ENCODE results near the gene ADD3. TPM values are rescaled to one million over a fixed set of nuclear protein-coding genes. Genes with fewer than 3 reads are reported as not detected.

ADD3 gene
- polyA plus RNA-seq, 1 donor (not counting 4 experiments of a cell fraction or from before 2014, with no cell fraction given) = 61.7 TPM

DNA sequence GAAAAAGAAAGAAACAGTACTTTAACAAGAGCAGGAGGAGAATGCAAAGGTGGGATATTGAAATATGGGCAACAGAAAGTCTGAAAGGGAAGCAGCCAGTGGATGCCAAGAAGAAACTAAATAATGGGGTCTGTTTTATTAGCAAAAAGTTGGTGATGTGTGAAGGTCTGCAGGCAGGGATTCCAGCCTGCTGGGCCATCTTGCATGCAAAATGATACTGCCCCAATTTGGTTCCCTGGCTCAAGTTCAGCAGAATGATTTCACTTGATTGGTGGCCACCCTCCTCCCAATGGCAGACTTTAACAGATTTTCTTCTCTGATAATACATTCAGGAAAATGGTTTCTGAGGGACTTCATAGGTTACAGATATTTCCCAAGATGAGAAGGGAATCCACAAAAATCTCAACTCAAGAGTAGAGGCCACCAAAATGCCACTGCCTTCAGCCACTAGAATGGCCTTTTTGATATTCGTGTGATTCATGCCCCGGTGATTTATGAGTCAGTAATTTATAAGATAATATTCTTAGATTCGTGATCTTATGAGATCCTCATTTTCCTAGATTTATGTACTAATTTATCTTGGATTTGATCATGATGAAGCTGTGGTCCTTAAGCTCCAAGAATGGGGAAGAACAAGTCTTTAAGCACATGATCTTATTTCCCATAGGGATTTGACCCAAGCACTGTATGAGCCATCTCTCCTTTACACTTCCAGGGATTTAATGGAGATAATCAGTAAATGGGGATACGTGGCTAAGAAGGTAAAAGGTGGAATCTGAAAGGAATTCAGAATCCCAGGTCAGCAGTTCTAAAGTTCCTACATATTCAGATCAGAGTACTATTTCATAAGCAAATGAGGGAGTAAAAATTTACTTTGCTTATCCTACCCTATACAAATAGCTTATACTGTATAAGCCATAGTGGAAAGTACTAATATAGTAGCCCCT lies 32.3 kb upstream of the ADD3 start:
- no peak overlapping the region for H3K27ac ChIP-seq (ENCODE audit: control insufficient read depth, insufficient read depth, low read length)
- no peaks in the 10 kb centered on the region for H3K36me3 ChIP-seq (ENCODE audit: control insufficient read depth in 2 of 2, extremely low read depth in 1 of 2, insufficient read depth in 2 of 2, low read length in 2 of 2)
- no peaks in the 10 kb centered on the region for H4K20me1 ChIP-seq (ENCODE audit: control insufficient read depth, extremely low read depth, insufficient read depth, low read length)
- DNase-seq (ENCODE audit: low read depth, low spot score) = no peak
- no peaks in the 10 kb centered on the region for H3K9me1 ChIP-seq (ENCODE audit: control insufficient read depth, extremely low read depth, insufficient read depth, low read length)
- no peak overlapping the region for H3K4me2 ChIP-seq (ENCODE audit: control insufficient read depth, extremely low read depth, insufficient read depth, low read depth, low read length)
- H3K9ac ChIP-seq (ENCODE audit: control insufficient read depth, extremely low read depth, insufficient read depth, low read length) = no peak overlapping the region
- no peaks in the 10 kb centered on the region for H3K9me3 ChIP-seq (ENCODE audit: control insufficient read depth, low read depth, low read length)
- H2AFZ ChIP-seq (ENCODE audit: control insufficient read depth, low read length) = no peak overlapping the region
- no peaks in the 10 kb centered on the region for H3K79me2 ChIP-seq (ENCODE audit: control insufficient read depth, insufficient read depth, low read length)
- TF ChIP-seq, protein P1, sequence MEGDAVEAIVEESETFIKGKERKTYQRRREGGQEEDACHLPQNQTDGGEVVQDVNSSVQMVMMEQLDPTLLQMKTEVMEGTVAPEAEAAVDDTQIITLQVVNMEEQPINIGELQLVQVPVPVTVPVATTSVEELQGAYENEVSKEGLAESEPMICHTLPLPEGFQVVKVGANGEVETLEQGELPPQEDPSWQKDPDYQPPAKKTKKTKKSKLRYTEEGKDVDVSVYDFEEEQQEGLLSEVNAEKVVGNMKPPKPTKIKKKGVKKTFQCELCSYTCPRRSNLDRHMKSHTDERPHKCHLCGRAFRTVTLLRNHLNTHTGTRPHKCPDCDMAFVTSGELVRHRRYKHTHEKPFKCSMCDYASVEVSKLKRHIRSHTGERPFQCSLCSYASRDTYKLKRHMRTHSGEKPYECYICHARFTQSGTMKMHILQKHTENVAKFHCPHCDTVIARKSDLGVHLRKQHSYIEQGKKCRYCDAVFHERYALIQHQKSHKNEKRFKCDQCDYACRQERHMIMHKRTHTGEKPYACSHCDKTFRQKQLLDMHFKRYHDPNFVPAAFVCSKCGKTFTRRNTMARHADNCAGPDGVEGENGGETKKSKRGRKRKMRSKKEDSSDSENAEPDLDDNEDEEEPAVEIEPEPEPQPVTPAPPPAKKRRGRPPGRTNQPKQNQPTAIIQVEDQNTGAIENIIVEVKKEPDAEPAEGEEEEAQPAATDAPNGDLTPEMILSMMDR (optimal IDR thresholded peaks at IDR 0.05 in 1 of 3, IDR thresholded peaks at IDR 0.05 in 1 of 3, conservative IDR thresholded peaks at IDR 0.05 in 1 of 3; ENCODE audit: extremely low read depth in 1 of 3, insufficient read depth in 2 of 3, low read length in 3 of 3) = no peak
- no peak for TF ChIP-seq EZH2 (IDR thresholded peaks at IDR 0.05; ENCODE audit: low read length)
- no peaks in the 10 kb centered on the region for H3K27me3 ChIP-seq (ENCODE audit: control insufficient read depth, extremely low read depth, insufficient read depth, low read length)
- H3K4me3 ChIP-seq (ENCODE audit: control insufficient read depth in 2 of 3, extremely low read depth in 1 of 3, insufficient read depth in 2 of 3, low read depth in 1 of 3, low read length in 3 of 3) = no peak overlapping the region
- no peak for FAIRE-seq
- no peaks in the 10 kb centered on the region for H3K4me1 ChIP-seq (ENCODE audit: control insufficient read depth, extremely low read depth, insufficient read depth, low read length)
- dilution Hi-C loops (cut with MboI; ENCODE audit: extremely low pct_ligation_motif_present, low sequenced_read_pairs) = no loop called here

DNA sequence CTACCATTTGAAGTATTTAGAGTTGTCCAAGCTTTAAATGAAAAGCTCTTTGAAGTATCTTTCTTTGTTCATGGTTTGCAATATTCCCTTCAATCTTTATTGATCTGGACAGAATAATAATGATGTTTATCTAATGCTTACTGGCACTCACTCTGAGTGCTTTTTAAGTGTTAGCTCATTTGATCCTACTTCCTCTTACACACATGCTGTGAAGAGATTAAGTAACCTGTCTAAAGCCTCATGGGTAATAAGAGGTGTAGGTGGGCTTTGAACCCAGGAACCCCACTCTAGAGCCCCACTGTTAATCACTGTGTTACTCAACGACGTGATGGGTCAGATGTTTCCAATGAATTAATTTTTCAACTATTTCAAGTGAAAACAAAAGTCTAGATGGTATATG lies 31.1 kb upstream of the ADD3 start:
- no peak overlapping the region for H3K9ac ChIP-seq (ENCODE audit: control insufficient read depth, extremely low read depth, insufficient read depth, low read length)
- H3K4me3 ChIP-seq (ENCODE audit: control insufficient read depth in 2 of 3, extremely low read depth in 1 of 3, insufficient read depth in 2 of 3, low read depth in 1 of 3, low read length in 3 of 3) = no peak overlapping the region
- TF ChIP-seq, protein P1 (optimal IDR thresholded peaks at IDR 0.05 in 1 of 3, IDR thresholded peaks at IDR 0.05 in 1 of 3, conservative IDR thresholded peaks at IDR 0.05 in 1 of 3; ENCODE audit: extremely low read depth in 1 of 3, insufficient read depth in 2 of 3, low read length in 3 of 3) = no peak
- TF ChIP-seq EZH2 (IDR thresholded peaks at IDR 0.05; ENCODE audit: low read length) = no peak
- dilution Hi-C loops (cut with MboI; ENCODE audit: extremely low pct_ligation_motif_present, low sequenced_read_pairs) = no loop called here
- H2AFZ ChIP-seq (ENCODE audit: control insufficient read depth, low read length) = no peak overlapping the region
- no peak for DNase-seq (ENCODE audit: low read depth, low spot score)
- H4K20me1 ChIP-seq (ENCODE audit: control insufficient read depth, extremely low read depth, insufficient read depth, low read length) = no peaks in the 10 kb centered on the region
- FAIRE-seq = no peak
- no peaks in the 10 kb centered on the region for H3K9me3 ChIP-seq (ENCODE audit: control insufficient read depth, low read depth, low read length)
- no peaks in the 10 kb centered on the region for H3K27me3 ChIP-seq (ENCODE audit: control insufficient read depth, extremely low read depth, insufficient read depth, low read length)
- H3K36me3 ChIP-seq (ENCODE audit: control insufficient read depth in 2 of 2, extremely low read depth in 1 of 2, insufficient read depth in 2 of 2, low read length in 2 of 2) = no peaks in the 10 kb centered on the region
- no peaks in the 10 kb centered on the region for H3K4me1 ChIP-seq (ENCODE audit: control insufficient read depth, extremely low read depth, insufficient read depth, low read length)
- H3K27ac ChIP-seq (ENCODE audit: control insufficient read depth, insufficient read depth, low read length) = no peak overlapping the region
- no peaks in the 10 kb centered on the region for H3K9me1 ChIP-seq (ENCODE audit: control insufficient read depth, extremely low read depth, insufficient read depth, low read length)
- no peak overlapping the region for H3K4me2 ChIP-seq (ENCODE audit: control insufficient read depth, extremely low read depth, insufficient read depth, low read depth, low read length)
- no peaks in the 10 kb centered on the region for H3K79me2 ChIP-seq (ENCODE audit: control insufficient read depth, insufficient read depth, low read length)

All from keratinocyte (primary cell).